HFFc6 (cell line): ENCODE measurements around the gene SUGP2. TPM values are rescaled to one million over a fixed set of nuclear protein-coding genes. Genes with fewer than 3 reads are reported as not detected.

ENCODE experiments used
- DNase-seq: peaks from one replicate; pipeline ENCODE4 v3.0.0-alpha.2; 2018
- H3K27ac Mint-ChIP-seq: 2 replicates; pipeline ENCODE4 v1.8.0; 2020; ENCODE audit warnings: mild to moderate bottlenecking, mixed read lengths
- H3K27me3 Mint-ChIP-seq: 2 replicates; pipeline ENCODE4 v1.8.0; 2021; ENCODE audit warnings: mild to moderate bottlenecking, moderate library complexity, mixed read lengths; ENCODE audit not compliant: insufficient read depth
- H3K36me3 Mint-ChIP-seq: 2 replicates; pipeline ENCODE4 v1.8.0; 2021; ENCODE audit warnings: low read depth, mixed read lengths
- H3K4me1 Mint-ChIP-seq: 2 replicates; pipeline ENCODE4 v1.8.0; 2020; ENCODE audit warnings: low read depth, mixed read lengths
- H3K4me3 Mint-ChIP-seq: 2 replicates; pipeline ENCODE4 v1.8.0; 2020; ENCODE audit warnings: mild to moderate bottlenecking, moderate library complexity, mixed read lengths
- H3K9me3 Mint-ChIP-seq: 2 replicates; pipeline ENCODE4 v1.8.0; 2020; ENCODE audit warnings: mild to moderate bottlenecking, mixed read lengths
- CTCF ChIP-seq: fragments of 200-600 bp; sonication (generic); IDR thresholded peaks from 2 replicates; pipeline ENCODE4 v1.5.0; 2021; ENCODE audit warnings: antibody characterized with exemption, mild to moderate bottlenecking
- total RNA-seq, 6 experiments: library from RNA; stranded (reverse); fragmentation: NEBNext Ultra II Directional; extraction: Animal tissue kit (Norgen Biotek cat#: 25700); gene quantifications; 2 replicates in 1 of 6; 3 replicates in 5 of 6; pipeline ENCODE4 v1.2.3, GENCODE V29; 2021

The SUGP2 gene
- total RNA-seq, 6 experiments from 2014 or later, result 57.6 to 71.5 (median 61.8) TPM

DNA sequence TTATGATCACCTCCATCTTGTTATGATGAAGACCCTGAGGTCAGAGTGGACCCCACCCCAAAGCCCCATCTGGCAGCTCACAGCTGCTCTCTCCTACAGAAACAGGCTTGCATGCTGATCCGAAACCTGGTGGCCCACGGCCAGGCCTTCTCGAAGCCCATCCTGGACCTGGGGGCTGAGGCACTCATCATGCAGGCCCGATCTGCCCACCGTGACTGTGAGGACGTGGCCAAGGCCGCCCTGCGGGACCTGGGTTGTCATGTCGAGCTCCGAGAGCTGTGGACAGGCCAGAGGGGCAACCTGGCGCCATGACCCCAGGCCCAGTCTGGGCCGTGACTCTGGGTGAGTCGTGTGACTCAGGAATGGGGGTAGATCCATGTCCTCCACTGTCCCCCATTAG is 24.0 kb upstream of the SUGP2 start:
- no peaks in the 10 kb centered on the region for H3K9me3 Mint-ChIP-seq
- peaks cover 9% of the 10 kb centered on the region for H3K4me1 Mint-ChIP-seq

GRCh38 chr19:19056636-19057275 is 23.4 kb upstream of the SUGP2 start:
- DNase-seq, result no peak
- H3K27me3 Mint-ChIP-seq, result no peaks in the 10 kb centered on the region
- no peak for TF ChIP-seq CTCF
- H3K4me3 Mint-ChIP-seq, result no peak overlapping the region
- no peaks in the 10 kb centered on the region for H3K9me3 Mint-ChIP-seq
- peaks cover 3% of the 10 kb centered on the region for H3K4me1 Mint-ChIP-seq
- H3K36me3 Mint-ChIP-seq, result peaks cover 7% of the 10 kb centered on the region; the same call in 1 of the 2 replicates
- H3K27ac Mint-ChIP-seq, result no peak overlapping the region

More for the DNA sequence above, 24.0 kb upstream of the SUGP2 start:
- Mint-ChIP-seq H3K27ac (no peak overlapping the region), H3K27me3 (no peaks in the 10 kb centered on the region), H3K4me3 (no peak overlapping the region), H3K36me3 (peaks cover 7% of the 10 kb centered on the region; the same call in 1 of the 2 replicates)
- no peak for DNase-seq
- TF ChIP-seq CTCF, result no peak

GRCh38 chr19:19055701-19056100 is 22.4 kb upstream of the SUGP2 start:
- Mint-ChIP-seq H3K36me3 (peaks cover 11% of the 10 kb centered on the region), H3K27ac (no peak overlapping the region), H3K4me1 (no peaks in the 10 kb centered on the region), H3K27me3 (no peaks in the 10 kb centered on the region), H3K9me3 (no peaks in the 10 kb centered on the region), H3K4me3 (no peak overlapping the region)
- no peak for TF ChIP-seq CTCF
- no peak for DNase-seq

GRCh38 chr19:19054939-19055440 is 21.7 kb upstream of the SUGP2 start:
- H3K27me3 Mint-ChIP-seq, result no peaks in the 10 kb centered on the region
- no peaks in the 10 kb centered on the region for H3K4me1 Mint-ChIP-seq
- TF ChIP-seq CTCF, result no peak
- H3K9me3 Mint-ChIP-seq, result no peaks in the 10 kb centered on the region
- H3K27ac Mint-ChIP-seq, result no peak overlapping the region
- H3K36me3 Mint-ChIP-seq, result peaks cover 15% of the 10 kb centered on the region
- H3K4me3 Mint-ChIP-seq, result no peak overlapping the region
- DNase-seq, result no peak

DNA sequence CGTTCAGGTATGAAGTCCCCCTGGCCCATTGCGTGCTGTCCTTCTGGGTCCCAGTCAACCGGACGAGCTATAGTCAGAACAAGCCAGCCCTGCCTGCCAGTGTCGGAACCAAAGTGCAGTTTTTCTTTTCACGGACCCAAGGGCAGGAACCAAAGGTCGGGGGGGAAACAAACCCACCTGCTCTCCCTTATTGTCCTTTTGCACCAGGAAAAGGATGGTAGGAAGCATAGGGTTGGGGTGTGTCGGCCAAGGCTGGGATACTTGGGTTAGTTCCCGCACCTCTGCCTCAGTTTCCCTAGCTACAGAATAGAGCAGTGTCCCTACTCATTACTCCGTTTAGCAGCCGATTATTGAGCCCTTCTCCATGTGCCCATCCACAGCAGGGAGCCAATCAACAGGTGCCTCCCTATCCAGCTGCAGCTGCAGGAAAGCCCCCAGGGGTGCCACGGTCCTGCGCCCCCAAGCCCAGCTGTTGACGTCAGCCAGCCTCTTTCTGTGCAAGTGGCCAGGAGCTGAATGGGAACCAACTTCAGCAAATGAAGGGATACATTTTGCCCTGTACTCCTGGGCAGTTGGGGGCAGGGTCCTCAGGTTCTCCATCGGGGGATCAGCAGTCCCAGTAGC is 21.1 kb upstream of the SUGP2 start:
- Mint-ChIP-seq H3K9me3 (no peaks in the 10 kb centered on the region), H3K36me3 (peaks cover 9% of the 10 kb centered on the region), H3K4me3 (no peak overlapping the region), H3K27me3 (no peaks in the 10 kb centered on the region), H3K27ac (no peak overlapping the region), H3K4me1 (no peaks in the 10 kb centered on the region)
- no peak for DNase-seq
- TF ChIP-seq CTCF, result no peak
